GM12878 (cell line): ENCODE data around the gene ZNF646.

ENCODE experiments used
- CHD2 ChIP-seq: IDR thresholded peaks from 2 replicates; pipeline ENCODE4 v1.6.1; 2011; ENCODE audit warnings: low read depth, low read length, improper control_type of control experiment, borderline replicate concordance
- MXI1 ChIP-seq: fragments of 150-350 bp; IDR thresholded peaks from 2 replicates; pipeline ENCODE4 v1.6.1; 2011; ENCODE audit warnings: low read depth, mild to moderate bottlenecking, inconsistent platforms, low read length, improper control_type of control experiment
- RAD21 ChIP-seq: IDR thresholded peaks from 2 replicates; pipeline ENCODE4 v1.6.1; 2011; ENCODE audit warnings: mild to moderate bottlenecking, low read depth, low read length, moderate library complexity; ENCODE audit not compliant: insufficient read depth
- USF2 ChIP-seq: IDR thresholded peaks from 2 replicates; pipeline ENCODE4 v1.6.1; 2011; ENCODE audit warnings: low read depth, low read length, improper control_type of control experiment, borderline replicate concordance

- TF ChIP-seq MXI1 (no peak), RAD21 (no peak), CHD2 (no peak), USF2 (no peak)
Measured at GRCh38 chr16:31087481-31087880, 13.3 kb downstream of the ZNF646 start.
